ENCODE data around the gene PGC.
A peak's percentile ranks its signal among the peaks of the same experiment; 100 is the strongest.

The PGC gene

GRCh38 chr6:41724228-41724580, 23.0 kb downstream of the PGC start:
- ATAC-seq (ENCODE audit: low read depth) (no peak), DNase-seq (ENCODE audit: low spot score) (no peak)
- Histone ChIP-seq H3K4me1 (ENCODE audit: insufficient read depth, poor library complexity, severe bottlenecking) (peaks cover 20% of the 10 kb centered on the region), H3K4me3 (ENCODE audit: severe bottlenecking) (no peak overlapping the region), H3K36me3 (ENCODE audit: low read depth) (no peaks in the 10 kb centered on the region), H3K27me3 (ENCODE audit: insufficient read depth, poor library complexity, severe bottlenecking) (no peaks in the 10 kb centered on the region), H3K9me3 (ENCODE audit: severe bottlenecking) (no peaks in the 10 kb centered on the region), H3K27ac (ENCODE audit: poor library complexity, severe bottlenecking) (peak overlapping the region; percentile 59)
- TF ChIP-seq CTCF (IDR thresholded peaks at IDR 0.05; ENCODE audit: poor library complexity, severe bottlenecking): no peak

- H3K27me3 ChIP-seq (ENCODE audit: insufficient read depth, poor library complexity, severe bottlenecking): no peaks in the 10 kb centered on the region
- no peak for TF ChIP-seq CTCF (IDR thresholded peaks at IDR 0.05; ENCODE audit: poor library complexity, severe bottlenecking)
- ATAC-seq (ENCODE audit: low read depth) (peak; percentile 97), DNase-seq (ENCODE audit: low spot score) (peak; percentile 85)
- H3K4me3 ChIP-seq (ENCODE audit: severe bottlenecking): no peak overlapping the region
- H3K9me3 ChIP-seq (ENCODE audit: severe bottlenecking): no peaks in the 10 kb centered on the region
- H3K4me1 ChIP-seq (ENCODE audit: insufficient read depth, poor library complexity, severe bottlenecking): peaks cover 25% of the 10 kb centered on the region
- peak overlapping the region; percentile 59 for H3K27ac ChIP-seq (ENCODE audit: poor library complexity, severe bottlenecking)
- H3K36me3 ChIP-seq (ENCODE audit: low read depth): no peaks in the 10 kb centered on the region
Observed at GRCh38 chr6:41723530-41724227, 23.5 kb downstream of the PGC start.

GRCh38 chr6:41722969-41723529, 24.1 kb downstream of the PGC start:
- no peaks in the 10 kb centered on the region for H3K27me3 ChIP-seq (ENCODE audit: insufficient read depth, poor library complexity, severe bottlenecking)
- DNase-seq (ENCODE audit: low spot score): no peak
- ATAC-seq (ENCODE audit: low read depth): no peak; the same call in 1 of the 3 replicates
- no peak overlapping the region for H3K4me3 ChIP-seq (ENCODE audit: severe bottlenecking)
- no peak for TF ChIP-seq CTCF (IDR thresholded peaks at IDR 0.05; ENCODE audit: poor library complexity, severe bottlenecking)
- no peaks in the 10 kb centered on the region for H3K9me3 ChIP-seq (ENCODE audit: severe bottlenecking)
- peaks cover 27% of the 10 kb centered on the region for H3K4me1 ChIP-seq (ENCODE audit: insufficient read depth, poor library complexity, severe bottlenecking)
- no peaks in the 10 kb centered on the region for H3K36me3 ChIP-seq (ENCODE audit: low read depth)
- peak overlapping the region; percentile 59 for H3K27ac ChIP-seq (ENCODE audit: poor library complexity, severe bottlenecking)

GRCh38 chr6:41721414-41721813, 25.8 kb downstream of the PGC start:
- TF ChIP-seq CTCF (IDR thresholded peaks at IDR 0.05; ENCODE audit: poor library complexity, severe bottlenecking): no peak
- peak overlapping the region; percentile 59 for H3K27ac ChIP-seq (ENCODE audit: poor library complexity, severe bottlenecking)
- no peaks in the 10 kb centered on the region for H3K9me3 ChIP-seq (ENCODE audit: severe bottlenecking)
- peaks cover 27% of the 10 kb centered on the region for H3K4me1 ChIP-seq (ENCODE audit: insufficient read depth, poor library complexity, severe bottlenecking)
- DNase-seq (ENCODE audit: low spot score): no peak
- H3K27me3 ChIP-seq (ENCODE audit: insufficient read depth, poor library complexity, severe bottlenecking): no peaks in the 10 kb centered on the region
- ATAC-seq (ENCODE audit: low read depth): no peak
- H3K36me3 ChIP-seq (ENCODE audit: low read depth): no peaks in the 10 kb centered on the region
- H3K4me3 ChIP-seq (ENCODE audit: severe bottlenecking): no peak overlapping the region

- Histone ChIP-seq H3K27me3 (ENCODE audit: insufficient read depth, poor library complexity, severe bottlenecking) (no peaks in the 10 kb centered on the region), H3K9me3 (ENCODE audit: severe bottlenecking) (no peaks in the 10 kb centered on the region), H3K4me1 (ENCODE audit: insufficient read depth, poor library complexity, severe bottlenecking) (peaks cover 31% of the 10 kb centered on the region), H3K36me3 (ENCODE audit: low read depth) (no peaks in the 10 kb centered on the region), H3K27ac (ENCODE audit: poor library complexity, severe bottlenecking) (no peak overlapping the region), H3K4me3 (ENCODE audit: severe bottlenecking) (no peak overlapping the region)
- ATAC-seq (ENCODE audit: low read depth): no peak
- no peak for TF ChIP-seq CTCF (IDR thresholded peaks at IDR 0.05; ENCODE audit: poor library complexity, severe bottlenecking)
- DNase-seq (ENCODE audit: low spot score): no peak
Observed at GRCh38 chr6:41720783-41721182, 26.4 kb downstream of the PGC start.

Measured in RWPE2 (cell line).